Adrenal gland (tissue), 12 donors: ENCODE data around the gene SLC25A34. TPM values are rescaled to one million over a fixed set of nuclear protein-coding genes. Genes with fewer than 3 reads are reported as not detected.
A peak's percentile ranks its signal among the peaks of the same experiment; 100 is the strongest.

Experiments used
- DNase-seq, 7 donors: peaks; one replicate each; pipeline ENCODE4 v3.0.0-alpha.2; 2019 to 2020
- H3K27ac ChIP-seq, 5 donors: fragments of 200-600 bp; sonication (generic) in 4 of 5; 1 replicate in 3 of 5; 2 replicates in 2 of 5; pipeline versions ENCODE4 v1.5.1 to v1.8.0; 2016 to 2020; ENCODE audit warnings: mild to moderate bottlenecking in 1 of 5
- H3K27me3 ChIP-seq: fragments of 200-600 bp; 2 replicates; pipeline ENCODE4 v1.8.0; 2021
- H3K36me3 ChIP-seq, 2 donors: fragments of 200-600 bp; replicated peaks in 1 of 2; 1 replicate in 1 of 2; 2 replicates in 1 of 2; pipeline versions ENCODE4 v1.5.1 to v1.8.0; 2018 to 2022
- H3K4me1 ChIP-seq, 2 donors: fragments of 200-600 bp; replicated peaks in 1 of 2; 1 replicate in 1 of 2; 2 replicates in 1 of 2; pipeline versions ENCODE4 v1.5.1 to v1.8.0; 2018 to 2021
- H3K4me3 ChIP-seq, 4 donors: fragments of 200-600 bp; sonication (generic) in 3 of 4; one replicate each; pipeline ENCODE4 v1.5.1; 2016 to 2018
- H3K9me3 ChIP-seq, 3 donors: fragments of 200-600 bp; sonication (generic) in 1 of 3; replicated peaks in 1 of 3; 1 replicate in 2 of 3; 2 replicates in 1 of 3; pipeline versions ENCODE4 v1.5.1 to v1.8.0; 2016 to 2021
- CTCF ChIP-seq, 6 experiments: fragments of 450-650 bp in 4 of 6; fragments of 200-600 bp in 2 of 6; sonication (generic) in 1 of 6; IDR thresholded peaks; 1 replicate in 5 of 6; 2 replicates in 1 of 6; pipeline versions ENCODE4 v1.5.1 to v1.8.0; 2016 to 2021; ENCODE audit warnings: antibody characterized with exemption in 6 of 6, mild to moderate bottlenecking in 2 of 6, moderate library complexity in 1 of 6
- POLR2A ChIP-seq, 2 donors: fragments of 450-650 bp; IDR thresholded peaks; one replicate each; pipeline ENCODE4 v1.6.1; 2017; ENCODE audit warnings: antibody characterized with exemption in 2 of 2, mild to moderate bottlenecking in 2 of 2, moderate library complexity in 1 of 2
- WGBS, 4 donors: extraction: QIAGEN DNeasy Blood & Tissue Kit in 2 of 4; methylation state at CpG; one replicate each; pipeline versions ENCODE4 v1.1.5 to v1.1.7; 2013 to 2017; 5-methylcytosine and 5-hydroxymethylcytosine counted together
- intact Hi-C, 2 donors: fragments of 100-400 bp; cut with DNase I; formaldehyde crosslinking; loops; one replicate each; pipeline versions ENCODE4 v1.14.1 to v1.15.0; 2022 to 2023
- polyA plus RNA-seq, 3 donors: library from polyadenylated mRNA; stranded (reverse); fragments of 200-250 nt in 2 of 3; fragments of 350-450 nt in 1 of 3; fragmentation: Illumina TruSeq in 1 of 3; extraction: RNeasy Lipid Tissue Mini Kit (QIAGEN cat#74804) in 1 of 3; gene quantifications; one replicate each; pipeline ENCODE4 v1.2.3, GENCODE V29; 2013 to 2014
- total RNA-seq, 9 donors: library from RNA; depleted of rRNA in 4 of 9; stranded (reverse); fragments of >200 nt in 4 of 9; fragments of 120-200 nt in 1 of 9; fragmentation: NEBNext Ultra II Directional in 1 of 9; extraction: Animal tissue kit (Norgen Biotek cat#: 25700) in 1 of 9; gene quantifications; one replicate each; pipeline versions ENCODE4 v1.1.0 to v1.2.4, GENCODE V29; 2013 to 2023
- donor health status: healthy with polysubstance abuse.
- donor health status: Bipolar disorder and iron deficiency.
- donor health status: DM: yes; HTN: yes; CAD: no.
- donor health status: DM: no; HTN: no; CAD: no.
- donor health status: DM: no; HTN: no; CAD: no.
- donor health status: DM: yes; HTN: yes; CAD: no.

Gene SLC25A34
- total and polyA plus RNA-seq, 12 donors, result 0.44 to 12.3 (median 5.7) TPM

- intact Hi-C loops, result loop anchor here in 1 of 2 donors (5.0 kb wide), 1 partner anchor 55 kb away; the partner anchor contains the start of gene PLEKHM2
- 41 to 73% (median 52%) methylated on average over 4 to 6 of the region's 6 CpGs for WGBS, 4 donors
- H3K27me3 ChIP-seq, result no peaks in the 10 kb centered on the region
- no peak overlapping the region for H3K4me3 ChIP-seq
- H3K4me1 ChIP-seq, result peaks cover 18 to 36% of the 10 kb centered on the region in 2 donors
- no peaks in the 10 kb centered on the region for H3K9me3 ChIP-seq
- H3K36me3 ChIP-seq, result peaks cover 0 to 32% of the 10 kb centered on the region in 2 donors
- no peak for DNase-seq
- peak overlapping the region in 3 of 5 donors; percentile 28 to 88 (median 77) for H3K27ac ChIP-seq
- TF ChIP-seq POLR2A (IDR thresholded peaks at IDR 0.05), result no peak
Measured at GRCh38 chr1:15736892-15737261, 819 bp downstream of the SLC25A34 start.

- H3K9me3 ChIP-seq, result no peaks in the 10 kb centered on the region
- no peaks in the 10 kb centered on the region for H3K27me3 ChIP-seq
- peak overlapping the region in 1 of 5 donors; percentile 66 for H3K27ac ChIP-seq
- DNase-seq, result no peak
- TF ChIP-seq POLR2A (IDR thresholded peaks at IDR 0.05) (no peak), CTCF (IDR thresholded peaks at IDR 0.05) (no peak)
- peaks cover 18 to 36% of the 10 kb centered on the region in 2 donors for H3K4me1 ChIP-seq
- intact Hi-C loops, result loop anchor here in 1 of 2 donors (5.0 kb wide), 1 partner anchor 55 kb away; the partner anchor contains the start of gene PLEKHM2
- H3K4me3 ChIP-seq, result no peak overlapping the region
- H3K36me3 ChIP-seq, result peaks cover 0 to 24% of the 10 kb centered on the region in 2 donors
- WGBS, 4 donors, result 61 to 87% (median 78%) methylated on average over 7 to 20 of the region's 20 CpGs
Measured at GRCh38 chr1:15737324-15738319, 1.6 kb downstream of the SLC25A34 start.

GRCh38 chr1:15738416-15739113 lies 2.5 kb downstream of the SLC25A34 start:
- Histone ChIP-seq H3K4me3 (no peak overlapping the region), H3K9me3 (no peaks in the 10 kb centered on the region), H3K27me3 (no peaks in the 10 kb centered on the region), H3K4me1 (peaks cover 18 to 36% of the 10 kb centered on the region in 2 donors), H3K27ac (peak overlapping the region in 1 of 5 donors; percentile 66), H3K36me3 (peaks cover 0 to 15% of the 10 kb centered on the region in 2 donors)
- 82 to 91% (median 88%) methylated on average over 12 to 15 of the region's 15 CpGs for WGBS, 4 donors
- DNase-seq, result no peak
- intact Hi-C loops, result loop anchor here in 1 of 2 donors (5.0 kb wide), 1 partner anchor 56 kb away; the partner anchor contains the start of gene PLEKHM2
- no peak for TF ChIP-seq POLR2A (IDR thresholded peaks at IDR 0.05)

- no peaks in the 10 kb centered on the region for H3K9me3 ChIP-seq
- peaks cover 0 to 8% of the 10 kb centered on the region in 2 donors for H3K36me3 ChIP-seq
- no peak for DNase-seq
- no peaks in the 10 kb centered on the region for H3K27me3 ChIP-seq
- TF ChIP-seq CTCF (IDR thresholded peaks at IDR 0.05), result no peak
- TF ChIP-seq POLR2A (IDR thresholded peaks at IDR 0.05), result no peak
- H3K27ac ChIP-seq, result peak overlapping the region in 2 of 5 donors; percentile 8 to 66
- 84 to 92% (median 86%) methylated on average over 2 to 16 of the region's 16 CpGs for WGBS, 4 donors
- H3K4me1 ChIP-seq, result peaks cover 18 to 36% of the 10 kb centered on the region in 2 donors
- intact Hi-C loops, result loop anchor here in 1 of 2 donors (5.0 kb wide), 1 partner anchor 57 kb away; the partner anchor contains the start of gene PLEKHM2
- H3K4me3 ChIP-seq, result no peak overlapping the region
Measured at GRCh38 chr1:15739259-15739658, 3.2 kb downstream of the SLC25A34 start.
